ENCODE results near the gene GJC2. TPM values are rescaled to one million over a fixed set of nuclear protein-coding genes. Genes with fewer than 3 reads are reported as not detected.

Gene GJC2
- polyA plus RNA-seq, 1 donor (not counting 4 experiments of a cell fraction or from before 2014, with no cell fraction given): 0.58 TPM

DNA sequence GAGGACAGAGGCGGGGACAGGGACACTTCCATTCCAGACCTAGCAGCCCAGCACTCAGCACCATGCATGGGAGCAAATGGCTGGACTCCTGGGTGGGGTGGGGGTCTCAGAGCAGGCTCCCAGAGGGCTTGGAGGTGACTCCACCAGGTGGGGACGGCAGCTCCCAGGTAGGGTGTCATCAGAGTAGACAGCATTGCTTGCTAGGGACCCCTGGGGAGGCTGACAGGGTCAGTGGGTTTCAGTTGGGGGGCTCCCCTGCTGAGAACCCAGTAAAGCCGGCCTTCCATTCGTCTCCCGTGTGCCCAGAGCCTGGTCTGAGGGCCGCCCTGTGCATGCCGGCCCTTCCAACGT is 4.8 kb upstream of the GJC2 start:
- Histone ChIP-seq H3K4me3 (ENCODE audit: control insufficient read depth in 2 of 3, extremely low read depth in 1 of 3, insufficient read depth in 2 of 3, low read depth in 1 of 3, low read length in 3 of 3) (no peak overlapping the region), H3K36me3 (ENCODE audit: control insufficient read depth in 2 of 2, extremely low read depth in 1 of 2, insufficient read depth in 2 of 2, low read length in 2 of 2) (peaks cover 34 to 54% of the 10 kb centered on the region in 2 experiments), H3K27me3 (ENCODE audit: control insufficient read depth, extremely low read depth, insufficient read depth, low read length) (no peaks in the 10 kb centered on the region), H2AFZ (ENCODE audit: control insufficient read depth, low read length) (no peak overlapping the region), H3K27ac (ENCODE audit: control insufficient read depth, insufficient read depth, low read length) (no peak overlapping the region), H3K79me2 (ENCODE audit: control insufficient read depth, insufficient read depth, low read length) (peaks cover 80% of the 10 kb centered on the region), H4K20me1 (ENCODE audit: control insufficient read depth, extremely low read depth, insufficient read depth, low read length) (peaks cover 26% of the 10 kb centered on the region), H3K9ac (ENCODE audit: control insufficient read depth, extremely low read depth, insufficient read depth, low read length) (no peak overlapping the region), H3K4me1 (ENCODE audit: control insufficient read depth, extremely low read depth, insufficient read depth, low read length) (peaks cover 59% of the 10 kb centered on the region), H3K9me1 (ENCODE audit: control insufficient read depth, extremely low read depth, insufficient read depth, low read length) (peaks cover 2% of the 10 kb centered on the region), H3K4me2 (ENCODE audit: control insufficient read depth, extremely low read depth, insufficient read depth, low read depth, low read length) (no peak overlapping the region), H3K9me3 (ENCODE audit: control insufficient read depth, low read depth, low read length) (no peaks in the 10 kb centered on the region)
- dilution Hi-C loops (cut with MboI; ENCODE audit: extremely low pct_ligation_motif_present, low sequenced_read_pairs): no loop called here
- no peak for FAIRE-seq
- DNase-seq (ENCODE audit: low read depth, low spot score): no peak
- TF ChIP-seq, protein P1, sequence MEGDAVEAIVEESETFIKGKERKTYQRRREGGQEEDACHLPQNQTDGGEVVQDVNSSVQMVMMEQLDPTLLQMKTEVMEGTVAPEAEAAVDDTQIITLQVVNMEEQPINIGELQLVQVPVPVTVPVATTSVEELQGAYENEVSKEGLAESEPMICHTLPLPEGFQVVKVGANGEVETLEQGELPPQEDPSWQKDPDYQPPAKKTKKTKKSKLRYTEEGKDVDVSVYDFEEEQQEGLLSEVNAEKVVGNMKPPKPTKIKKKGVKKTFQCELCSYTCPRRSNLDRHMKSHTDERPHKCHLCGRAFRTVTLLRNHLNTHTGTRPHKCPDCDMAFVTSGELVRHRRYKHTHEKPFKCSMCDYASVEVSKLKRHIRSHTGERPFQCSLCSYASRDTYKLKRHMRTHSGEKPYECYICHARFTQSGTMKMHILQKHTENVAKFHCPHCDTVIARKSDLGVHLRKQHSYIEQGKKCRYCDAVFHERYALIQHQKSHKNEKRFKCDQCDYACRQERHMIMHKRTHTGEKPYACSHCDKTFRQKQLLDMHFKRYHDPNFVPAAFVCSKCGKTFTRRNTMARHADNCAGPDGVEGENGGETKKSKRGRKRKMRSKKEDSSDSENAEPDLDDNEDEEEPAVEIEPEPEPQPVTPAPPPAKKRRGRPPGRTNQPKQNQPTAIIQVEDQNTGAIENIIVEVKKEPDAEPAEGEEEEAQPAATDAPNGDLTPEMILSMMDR (optimal IDR thresholded peaks at IDR 0.05 in 1 of 3, IDR thresholded peaks at IDR 0.05 in 1 of 3, conservative IDR thresholded peaks at IDR 0.05 in 1 of 3; ENCODE audit: extremely low read depth in 1 of 3, insufficient read depth in 2 of 3, low read length in 3 of 3): no peak
- no peak for TF ChIP-seq EZH2 (IDR thresholded peaks at IDR 0.05; ENCODE audit: low read length)

DNA sequence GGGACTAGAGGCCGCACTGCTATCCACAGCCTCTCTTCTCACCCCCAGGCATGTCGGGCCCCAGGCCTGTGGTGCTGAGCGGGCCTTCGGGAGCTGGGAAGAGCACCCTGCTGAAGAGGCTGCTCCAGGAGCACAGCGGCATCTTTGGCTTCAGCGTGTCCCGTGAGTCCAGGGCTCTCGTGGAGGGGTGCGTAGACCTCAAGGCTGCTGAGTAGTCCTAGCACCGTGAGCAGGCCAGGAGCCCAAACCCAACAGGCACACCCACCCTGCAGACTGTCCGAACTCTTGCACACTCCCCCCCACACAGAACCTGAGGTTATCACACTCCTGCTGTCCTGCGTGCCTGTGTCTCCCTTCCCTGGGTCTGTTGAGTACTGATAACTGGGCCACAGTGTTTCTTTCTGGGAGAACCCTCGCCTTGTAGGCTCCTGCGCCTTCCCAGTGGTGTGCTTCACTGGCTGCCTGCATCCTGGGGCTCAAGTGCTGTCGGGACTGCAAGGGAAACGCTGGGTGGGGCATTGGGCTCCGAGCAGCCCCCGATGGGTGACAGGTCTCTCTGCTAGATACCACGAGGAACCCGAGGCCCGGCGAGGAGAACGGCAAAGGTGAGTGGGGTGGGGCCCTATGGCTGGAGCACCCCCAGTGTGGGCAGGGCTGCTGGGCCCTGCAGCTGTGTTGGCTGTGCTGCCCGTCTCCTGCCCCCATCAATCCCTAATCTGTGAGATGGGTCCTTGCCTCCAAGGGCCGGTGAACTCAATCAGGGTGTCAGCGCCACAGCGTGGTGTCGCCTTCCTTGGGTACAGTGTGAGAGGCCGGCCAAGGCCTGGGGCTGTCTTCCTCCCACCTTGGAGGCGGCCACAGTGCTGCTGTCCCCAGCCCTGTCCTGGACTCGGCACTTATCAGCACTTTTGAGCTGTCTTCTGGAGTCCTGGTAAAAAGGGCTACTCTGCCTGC is 4.0 kb upstream of the GJC2 start:
- dilution Hi-C loops (cut with MboI; ENCODE audit: extremely low pct_ligation_motif_present, low sequenced_read_pairs): no loop called here
- no peak overlapping the region for H3K4me3 ChIP-seq (ENCODE audit: control insufficient read depth in 2 of 3, extremely low read depth in 1 of 3, insufficient read depth in 2 of 3, low read depth in 1 of 3, low read length in 3 of 3)
- peaks cover 2% of the 10 kb centered on the region for H3K9me1 ChIP-seq (ENCODE audit: control insufficient read depth, extremely low read depth, insufficient read depth, low read length)
- FAIRE-seq: no peak
- peaks cover 26% of the 10 kb centered on the region for H4K20me1 ChIP-seq (ENCODE audit: control insufficient read depth, extremely low read depth, insufficient read depth, low read length)
- no peak overlapping the region for H3K4me2 ChIP-seq (ENCODE audit: control insufficient read depth, extremely low read depth, insufficient read depth, low read depth, low read length)
- no peaks in the 10 kb centered on the region for H3K9me3 ChIP-seq (ENCODE audit: control insufficient read depth, low read depth, low read length)
- H3K79me2 ChIP-seq (ENCODE audit: control insufficient read depth, insufficient read depth, low read length): peaks cover 73% of the 10 kb centered on the region
- H3K9ac ChIP-seq (ENCODE audit: control insufficient read depth, extremely low read depth, insufficient read depth, low read length): no peak overlapping the region
- no peaks in the 10 kb centered on the region for H3K27me3 ChIP-seq (ENCODE audit: control insufficient read depth, extremely low read depth, insufficient read depth, low read length)
- no peak overlapping the region for H2AFZ ChIP-seq (ENCODE audit: control insufficient read depth, low read length)
- peaks cover 34 to 55% of the 10 kb centered on the region in 2 experiments for H3K36me3 ChIP-seq (ENCODE audit: control insufficient read depth in 2 of 2, extremely low read depth in 1 of 2, insufficient read depth in 2 of 2, low read length in 2 of 2)
- peaks cover 67% of the 10 kb centered on the region for H3K4me1 ChIP-seq (ENCODE audit: control insufficient read depth, extremely low read depth, insufficient read depth, low read length)
- H3K27ac ChIP-seq (ENCODE audit: control insufficient read depth, insufficient read depth, low read length): no peak overlapping the region
- no peak for TF ChIP-seq EZH2 (IDR thresholded peaks at IDR 0.05; ENCODE audit: low read length)
- TF ChIP-seq, protein P1 (optimal IDR thresholded peaks at IDR 0.05 in 1 of 3, IDR thresholded peaks at IDR 0.05 in 1 of 3, conservative IDR thresholded peaks at IDR 0.05 in 1 of 3; ENCODE audit: extremely low read depth in 1 of 3, insufficient read depth in 2 of 3, low read length in 3 of 3): no peak
- DNase-seq (ENCODE audit: low read depth, low spot score): no peak

All from keratinocyte (primary cell).